Measurements from ENCODE around the gene KBTBD12.

KBTBD12 gene

GRCh38 chr3:127927829-127928604 is 13.0 kb downstream of the KBTBD12 start:
- H2BK5ac ChIP-seq (ENCODE audit: low read length), result no peak overlapping the region
- H3K4ac ChIP-seq (ENCODE audit: low read depth, low read length), result no peak overlapping the region
- H2BK120ac ChIP-seq (ENCODE audit: low read depth, low read length), result no peak overlapping the region
- H4K5ac ChIP-seq (ENCODE audit: low read length), result no peak overlapping the region
- H3K79me2 ChIP-seq (ENCODE audit: control insufficient read depth, insufficient read depth, low read length), result no peaks in the 10 kb centered on the region
- H2AK5ac ChIP-seq (ENCODE audit: low read length), result no peak overlapping the region
- no peaks in the 10 kb centered on the region for H3K36me3 ChIP-seq (ENCODE audit: control insufficient read depth, insufficient read depth, low read length)
- no peak overlapping the region for H2BK15ac ChIP-seq (replicated peaks; ENCODE audit: low read depth)
- no peak overlapping the region for H3K56ac ChIP-seq (ENCODE audit: low read length)
- H4K8ac ChIP-seq (ENCODE audit: low read depth, low read length), result no peak overlapping the region
- H3K9ac ChIP-seq (ENCODE audit: low read length), result no peak overlapping the region
- H3K79me1 ChIP-seq (ENCODE audit: low read length), result no peaks in the 10 kb centered on the region
- H3K4me1 ChIP-seq (ENCODE audit: control insufficient read depth, low read depth, low read length), result no peaks in the 10 kb centered on the region
- DNase-seq, result no peak
- no CpG with 5 or more reads among the region's 3 CpGs for WGBS (ENCODE audit: extremely low coverage, insufficient coverage, low lambda C conversion rate)
- H3K4me3 ChIP-seq (ENCODE audit: low read length), result no peak overlapping the region
- no peaks in the 10 kb centered on the region for H3K27me3 ChIP-seq (ENCODE audit: insufficient read depth, low read length, poor library complexity)
- H3K27ac ChIP-seq (ENCODE audit: low read depth, low read length), result no peak overlapping the region
- no peak overlapping the region for H3K23ac ChIP-seq (ENCODE audit: low read length)
- H3K18ac ChIP-seq (ENCODE audit: low read length), result no peak overlapping the region
- H3K4me2 ChIP-seq (ENCODE audit: low read length), result no peak overlapping the region

GRCh38 chr3:127929818-127930413 is 14.9 kb downstream of the KBTBD12 start:
- Histone ChIP-seq H2BK15ac (replicated peaks; ENCODE audit: low read depth) (no peak overlapping the region), H2AK5ac (ENCODE audit: low read length) (no peak overlapping the region), H3K4me1 (ENCODE audit: control insufficient read depth, low read depth, low read length) (no peaks in the 10 kb centered on the region), H3K18ac (ENCODE audit: low read length) (no peak overlapping the region), H3K4me2 (ENCODE audit: low read length) (no peak overlapping the region), H3K79me2 (ENCODE audit: control insufficient read depth, insufficient read depth, low read length) (no peaks in the 10 kb centered on the region), H3K9ac (ENCODE audit: low read length) (no peak overlapping the region), H3K4me3 (ENCODE audit: low read length) (no peak overlapping the region), H2BK5ac (ENCODE audit: low read length) (no peak overlapping the region), H2BK120ac (ENCODE audit: low read depth, low read length) (no peak overlapping the region), H3K23ac (ENCODE audit: low read length) (no peak overlapping the region), H3K79me1 (ENCODE audit: low read length) (no peaks in the 10 kb centered on the region), H3K36me3 (ENCODE audit: control insufficient read depth, insufficient read depth, low read length) (no peaks in the 10 kb centered on the region), H4K5ac (ENCODE audit: low read length) (no peak overlapping the region), H4K8ac (ENCODE audit: low read depth, low read length) (no peak overlapping the region), H3K27me3 (ENCODE audit: insufficient read depth, low read length, poor library complexity) (no peaks in the 10 kb centered on the region), H3K4ac (ENCODE audit: low read depth, low read length) (no peak overlapping the region), H3K56ac (ENCODE audit: low read length) (no peak overlapping the region), H3K27ac (ENCODE audit: low read depth, low read length) (no peak overlapping the region)
- WGBS (ENCODE audit: extremely low coverage, insufficient coverage, low lambda C conversion rate), result no CpG with 5 or more reads among the region's 5 CpGs
- DNase-seq, result no peak

GRCh38 chr3:127933396-127933795 is 18.4 kb downstream of the KBTBD12 start:
- no peak overlapping the region for H3K4me3 ChIP-seq (ENCODE audit: low read length)
- no CpG with 5 or more reads among the region's 1 CpG for WGBS (ENCODE audit: extremely low coverage, insufficient coverage, low lambda C conversion rate)

GRCh38 chr3:127938800-127939199 is 23.8 kb downstream of the KBTBD12 start:
- no CpG with 5 or more reads among the region's 4 CpGs for WGBS (ENCODE audit: extremely low coverage, insufficient coverage, low lambda C conversion rate)
- Histone ChIP-seq H2BK120ac (ENCODE audit: low read depth, low read length) (no peak overlapping the region), H3K79me1 (ENCODE audit: low read length) (no peaks in the 10 kb centered on the region)

More at GRCh38 chr3:127933396-127933795, 18.4 kb downstream of the KBTBD12 start:
- no peaks in the 10 kb centered on the region for H3K79me1 ChIP-seq (ENCODE audit: low read length)
- H3K23ac ChIP-seq (ENCODE audit: low read length), result no peak overlapping the region
- H3K79me2 ChIP-seq (ENCODE audit: control insufficient read depth, insufficient read depth, low read length), result no peaks in the 10 kb centered on the region
- H2BK15ac ChIP-seq (replicated peaks; ENCODE audit: low read depth), result no peak overlapping the region
- no peak overlapping the region for H3K9ac ChIP-seq (ENCODE audit: low read length)
- no peak overlapping the region for H2AK5ac ChIP-seq (ENCODE audit: low read length)
- no peaks in the 10 kb centered on the region for H3K4me1 ChIP-seq (ENCODE audit: control insufficient read depth, low read depth, low read length)
- no peak overlapping the region for H3K18ac ChIP-seq (ENCODE audit: low read length)
- H2BK120ac ChIP-seq (ENCODE audit: low read depth, low read length), result no peak overlapping the region
- H3K4me2 ChIP-seq (ENCODE audit: low read length), result no peak overlapping the region
- no peak overlapping the region for H3K27ac ChIP-seq (ENCODE audit: low read depth, low read length)
- no peak overlapping the region for H4K8ac ChIP-seq (ENCODE audit: low read depth, low read length)
- peak; percentile 3 for DNase-seq
- no peak overlapping the region for H4K5ac ChIP-seq (ENCODE audit: low read length)
- no peak overlapping the region for H3K4ac ChIP-seq (ENCODE audit: low read depth, low read length)
- H3K56ac ChIP-seq (ENCODE audit: low read length), result no peak overlapping the region
- no peaks in the 10 kb centered on the region for H3K27me3 ChIP-seq (ENCODE audit: insufficient read depth, low read length, poor library complexity)
- H2BK5ac ChIP-seq (ENCODE audit: low read length), result no peak overlapping the region
- no peaks in the 10 kb centered on the region for H3K36me3 ChIP-seq (ENCODE audit: control insufficient read depth, insufficient read depth, low read length)

GRCh38 chr3:127940116-127940515 is 25.1 kb downstream of the KBTBD12 start:
- H3K27ac ChIP-seq (ENCODE audit: low read depth, low read length), result no peak overlapping the region
- no peaks in the 10 kb centered on the region for H3K36me3 ChIP-seq (ENCODE audit: control insufficient read depth, insufficient read depth, low read length)
- no peak overlapping the region for H3K4me2 ChIP-seq (ENCODE audit: low read length)
- H4K5ac ChIP-seq (ENCODE audit: low read length), result no peak overlapping the region
- no peak for DNase-seq
- H2BK15ac ChIP-seq (replicated peaks; ENCODE audit: low read depth), result no peak overlapping the region
- H3K18ac ChIP-seq (ENCODE audit: low read length), result no peak overlapping the region
- H3K4ac ChIP-seq (ENCODE audit: low read depth, low read length), result no peak overlapping the region
- no peaks in the 10 kb centered on the region for H3K4me1 ChIP-seq (ENCODE audit: control insufficient read depth, low read depth, low read length)
- H3K9ac ChIP-seq (ENCODE audit: low read length), result no peak overlapping the region
- H2BK5ac ChIP-seq (ENCODE audit: low read length), result no peak overlapping the region
- no peak overlapping the region for H2AK5ac ChIP-seq (ENCODE audit: low read length)
- H3K56ac ChIP-seq (ENCODE audit: low read length), result no peak overlapping the region
- no peaks in the 10 kb centered on the region for H3K27me3 ChIP-seq (ENCODE audit: insufficient read depth, low read length, poor library complexity)
- H3K79me2 ChIP-seq (ENCODE audit: control insufficient read depth, insufficient read depth, low read length), result no peaks in the 10 kb centered on the region
- H3K4me3 ChIP-seq (ENCODE audit: low read length), result no peak overlapping the region
- no peak overlapping the region for H4K8ac ChIP-seq (ENCODE audit: low read depth, low read length)
- no peaks in the 10 kb centered on the region for H3K79me1 ChIP-seq (ENCODE audit: low read length)
- WGBS (ENCODE audit: extremely low coverage, insufficient coverage, low lambda C conversion rate), result no CpG with 5 or more reads among the region's 2 CpGs
- no peak overlapping the region for H2BK120ac ChIP-seq (ENCODE audit: low read depth, low read length)
- no peak overlapping the region for H3K23ac ChIP-seq (ENCODE audit: low read length)

More at GRCh38 chr3:127938800-127939199, 23.8 kb downstream of the KBTBD12 start:
- H3K9ac ChIP-seq (ENCODE audit: low read length), result no peak overlapping the region
- H3K4ac ChIP-seq (ENCODE audit: low read depth, low read length), result no peak overlapping the region
- no peak overlapping the region for H3K4me3 ChIP-seq (ENCODE audit: low read length)
- H3K27ac ChIP-seq (ENCODE audit: low read depth, low read length), result no peak overlapping the region
- no peak for DNase-seq
- H3K56ac ChIP-seq (ENCODE audit: low read length), result no peak overlapping the region
- no peaks in the 10 kb centered on the region for H3K4me1 ChIP-seq (ENCODE audit: control insufficient read depth, low read depth, low read length)
- H2AK5ac ChIP-seq (ENCODE audit: low read length), result no peak overlapping the region
- no peak overlapping the region for H4K5ac ChIP-seq (ENCODE audit: low read length)
- no peaks in the 10 kb centered on the region for H3K36me3 ChIP-seq (ENCODE audit: control insufficient read depth, insufficient read depth, low read length)
- no peaks in the 10 kb centered on the region for H3K79me2 ChIP-seq (ENCODE audit: control insufficient read depth, insufficient read depth, low read length)
- H3K27me3 ChIP-seq (ENCODE audit: insufficient read depth, low read length, poor library complexity), result no peaks in the 10 kb centered on the region
- H4K8ac ChIP-seq (ENCODE audit: low read depth, low read length), result no peak overlapping the region
- H3K23ac ChIP-seq (ENCODE audit: low read length), result no peak overlapping the region
- H3K18ac ChIP-seq (ENCODE audit: low read length), result no peak overlapping the region
- H3K4me2 ChIP-seq (ENCODE audit: low read length), result no peak overlapping the region
- H2BK15ac ChIP-seq (replicated peaks; ENCODE audit: low read depth), result no peak overlapping the region
- no peak overlapping the region for H2BK5ac ChIP-seq (ENCODE audit: low read length)

All from mesendoderm (in vitro differentiated cells).